Dedifferentiated amniotic fluid mesenchymal stem cell (primary cell): ENCODE results near the gene PA2G4.
A peak's percentile ranks its signal among the peaks of the same experiment; 100 is the strongest.
"Not testable (repeated sequence)": the region's sequence is repeated elsewhere in the genome, so short reads cannot be mapped to it uniquely, and the experiment has no call there.

Experiments used
- DNase-seq: peaks from one replicate; pipeline ENCODE4 v3.0.0-alpha.2; 2016; ENCODE audit errors: extremely low spot score

Gene PA2G4

GRCh38 chr12:56099787-56100186 is 4.6 kb upstream of the PA2G4 start:
- DNase-seq = no peak

GRCh38 chr12:56101045-56101444 is 3.3 kb upstream of the PA2G4 start:
- no peak for DNase-seq

GRCh38 chr12:56102683-56103065 is 1.7 kb upstream of the PA2G4 start:
- no peak for DNase-seq

GRCh38 chr12:56103066-56103711 is 1.2 kb upstream of the PA2G4 start:
- no peak for DNase-seq

- DNase-seq = no peak
Observed at GRCh38 chr12:56103823-56104108, 593 bp upstream of the PA2G4 start.

GRCh38 chr12:56104815-56105608 is 653 bp downstream of the PA2G4 start:
- no peak for DNase-seq

- no peak for DNase-seq
Observed at GRCh38 chr12:56105609-56105902, 1.2 kb downstream of the PA2G4 start.

GRCh38 chr12:56107242-56107641 is 2.9 kb downstream of the PA2G4 start:
- DNase-seq = no peak

GRCh38 chr12:56110571-56110970 is 6.2 kb downstream of the PA2G4 start:
- no peak for DNase-seq

GRCh38 chr12:56114084-56114483 is 9.7 kb downstream of the PA2G4 start:
- DNase-seq = no peak

- no peak for DNase-seq
Observed at GRCh38 chr12:56115329-56115728, 11.0 kb downstream of the PA2G4 start.

GRCh38 chr12:56116267-56117081 is 12.1 kb downstream of the PA2G4 start, which contains the start of gene RPL41:
RPL41 (plus strand) TSS chr12:56116633.
- peak; percentile 94 for DNase-seq

GRCh38 chr12:56117082-56117706 is 12.8 kb downstream of the PA2G4 start:
- not testable (repeated sequence) for DNase-seq

GRCh38 chr12:56117778-56118687 is 13.7 kb downstream of the PA2G4 start, which contains the start of gene ZC3H10:
ZC3H10 (plus strand) TSS chr12:56118266; CDS start chr12:56120563, 2,297 bp downstream.
- peak; percentile 99 for DNase-seq

GRCh38 chr12:56118688-56119357 is 14.5 kb downstream of the PA2G4 start:
- DNase-seq = no peak

GRCh38 chr12:56119361-56119796 is 15.0 kb downstream of the PA2G4 start:
- DNase-seq = peak; percentile 92

- DNase-seq = no peak
Observed at GRCh38 chr12:56120158-56120846, 15.9 kb downstream of the PA2G4 start.

GRCh38 chr12:56121204-56121870 is 17.0 kb downstream of the PA2G4 start:
- DNase-seq = no peak

- no peak for DNase-seq
Observed at GRCh38 chr12:56122637-56123036, 18.3 kb downstream of the PA2G4 start.
